ENCODE measurements around the gene TAF8.

The TAF8 gene

DNA sequence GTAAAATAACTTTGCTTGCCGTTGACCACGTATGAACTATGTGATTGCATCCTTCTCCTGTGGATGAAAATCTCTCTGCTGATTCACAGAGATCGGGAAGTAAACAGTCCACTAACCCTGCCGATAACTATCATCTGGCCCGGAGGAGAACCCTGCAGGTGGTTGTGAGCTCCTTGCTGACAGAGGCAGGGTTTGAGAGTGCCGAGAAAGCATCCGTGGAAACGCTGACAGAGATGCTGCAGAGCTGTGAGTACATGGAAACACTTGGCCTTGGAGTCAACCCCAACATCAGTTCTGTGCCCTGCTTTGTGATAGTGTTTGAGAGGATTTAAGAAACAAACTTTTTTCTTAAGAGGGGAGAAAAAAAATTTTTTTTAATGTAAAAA lies 937 bp downstream of the TAF8 start:
- no peak for DNase-seq (ENCODE audit: low read depth, low spot score)

- no peak for DNase-seq (ENCODE audit: low read depth, low spot score)
Measured at GRCh38 chr6:42053601-42054000, 3.3 kb downstream of the TAF8 start.

- no peak for DNase-seq (ENCODE audit: low read depth, low spot score)
Measured at GRCh38 chr6:42059743-42060142, 9.4 kb downstream of the TAF8 start.

DNA sequence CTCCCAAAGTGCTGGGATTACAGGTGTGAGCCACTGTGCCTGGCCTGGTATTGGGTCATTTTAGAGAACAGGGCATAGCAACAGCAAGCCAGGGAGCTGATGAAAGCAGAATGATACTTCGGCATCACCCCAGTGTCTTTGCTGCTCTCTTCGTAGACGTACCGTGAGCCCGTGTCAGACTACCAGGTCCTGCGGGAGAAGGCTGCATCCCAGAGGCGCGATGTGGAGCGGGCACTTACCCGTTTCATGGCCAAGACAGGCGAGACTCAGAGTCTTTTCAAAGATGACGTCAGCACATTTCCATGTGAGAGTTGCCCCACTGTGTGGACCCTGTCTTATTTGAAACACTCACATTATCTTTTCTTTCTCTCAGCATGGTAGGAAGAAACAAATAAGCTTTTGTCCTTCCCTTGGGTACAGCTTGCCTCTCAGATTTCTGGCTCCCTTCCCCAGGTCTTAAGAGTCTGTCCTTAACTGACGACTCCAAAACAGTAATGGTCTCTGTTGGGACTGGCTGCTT lies 15.9 kb downstream of the TAF8 start:
- no peak for DNase-seq (ENCODE audit: low read depth, low spot score)

- no peak for DNase-seq (ENCODE audit: low read depth, low spot score)
Measured at GRCh38 chr6:42068173-42068572, 17.8 kb downstream of the TAF8 start.

DNA sequence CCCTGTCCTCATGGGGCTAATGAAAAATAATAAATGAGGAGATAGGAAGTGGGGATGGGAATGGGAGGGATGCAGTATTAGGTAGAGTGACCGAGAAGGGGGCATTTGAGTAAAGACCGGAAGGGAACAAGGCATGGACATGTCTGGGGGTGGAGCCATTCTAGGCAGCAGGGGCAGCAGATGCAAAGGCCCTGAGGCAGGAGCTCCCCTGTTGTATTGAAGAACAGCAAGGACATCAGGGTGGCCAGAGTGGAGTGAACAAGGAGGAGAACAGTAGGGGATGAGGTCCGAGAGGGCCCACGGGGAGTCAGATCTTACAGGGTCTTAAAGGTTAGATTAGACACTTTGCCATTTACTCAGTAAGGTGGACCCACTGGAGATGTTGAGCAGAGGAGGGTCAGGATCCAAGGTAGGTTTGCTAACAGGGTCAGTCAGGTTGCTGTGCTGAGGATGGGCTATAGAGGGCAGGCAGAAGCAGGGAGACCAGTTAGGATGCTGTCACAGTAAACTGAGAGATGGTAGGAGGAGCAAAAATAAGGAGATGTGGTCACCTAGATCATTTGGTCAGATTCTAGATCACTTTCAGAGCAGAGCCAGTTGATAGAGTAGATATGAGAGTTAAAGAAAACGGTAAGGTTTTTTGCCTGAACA lies 18.7 kb downstream of the TAF8 start:
- no peak for DNase-seq (ENCODE audit: low read depth, low spot score)

DNA sequence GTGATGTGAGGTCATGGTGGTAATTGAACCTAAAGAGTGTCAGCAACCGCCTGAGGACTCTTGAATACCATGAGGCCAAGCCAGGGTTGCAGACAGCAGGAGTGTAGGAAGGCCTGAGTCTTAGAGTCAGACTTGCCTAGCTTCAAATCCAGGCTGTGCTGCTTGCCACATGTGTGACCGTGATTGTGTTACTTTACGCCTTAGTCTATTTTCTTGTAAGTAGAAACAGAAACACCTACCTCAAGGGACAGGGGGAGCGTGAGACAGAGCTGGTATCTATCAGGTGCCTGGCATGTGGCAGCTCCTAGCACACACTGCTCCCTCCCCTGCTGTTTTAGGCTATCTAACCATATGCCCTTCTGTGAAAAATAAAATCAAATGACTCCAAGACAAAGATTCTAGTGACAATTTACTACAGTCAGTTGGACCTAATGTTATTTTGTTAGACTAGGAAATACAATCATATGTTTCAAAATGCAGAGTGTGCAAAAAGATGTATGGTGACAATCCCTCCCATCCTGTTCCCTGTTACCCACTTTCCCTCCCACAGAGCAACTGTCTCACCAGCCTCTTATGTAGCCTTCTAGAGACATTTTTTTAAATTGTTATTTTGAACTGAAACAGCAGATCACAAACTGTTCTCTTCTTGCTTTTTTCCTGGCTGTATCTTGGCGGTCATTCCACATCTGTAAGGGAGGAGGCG lies 21.7 kb downstream of the TAF8 start:
- DNase-seq (ENCODE audit: low read depth, low spot score) = no peak

- DNase-seq (ENCODE audit: low read depth, low spot score) = no peak
Measured at GRCh38 chr6:42073287-42073686, 23.0 kb downstream of the TAF8 start.

- DNase-seq (ENCODE audit: low read depth, low spot score) = peak; percentile 15
Measured at GRCh38 chr6:42075159-42075838, 25.0 kb downstream of the TAF8 start.

GRCh38 chr6:42078386-42078785 lies 28.1 kb downstream of the TAF8 start:
- DNase-seq (ENCODE audit: low read depth, low spot score) = no peak

DNA sequence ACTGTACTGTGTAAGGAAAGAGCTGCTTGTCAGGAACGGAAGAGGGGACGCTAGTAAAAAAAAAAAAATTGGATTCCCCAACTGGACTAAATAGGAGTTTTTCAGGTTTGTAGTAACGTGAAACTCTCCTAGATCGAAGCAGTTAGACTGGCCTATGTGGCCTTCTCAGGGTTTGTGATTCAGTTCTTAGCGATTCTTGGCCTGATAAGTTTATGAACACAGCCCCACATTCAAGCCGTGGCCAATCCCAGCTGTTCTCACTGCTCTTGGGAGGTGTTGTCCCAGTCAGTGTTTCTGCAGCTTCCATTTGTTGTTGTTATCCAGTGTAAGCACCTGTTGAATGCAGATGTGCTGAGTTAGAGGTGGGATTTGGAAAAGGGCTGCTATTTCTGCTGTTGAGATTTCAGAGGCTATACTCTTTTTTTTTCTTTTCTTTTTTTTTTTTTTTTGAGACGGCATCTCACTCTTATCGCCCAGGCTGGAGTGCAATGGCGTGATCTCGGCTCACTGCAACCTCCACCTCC lies 29.7 kb downstream of the TAF8 start:
- no peak for DNase-seq (ENCODE audit: low read depth, low spot score)

DNA sequence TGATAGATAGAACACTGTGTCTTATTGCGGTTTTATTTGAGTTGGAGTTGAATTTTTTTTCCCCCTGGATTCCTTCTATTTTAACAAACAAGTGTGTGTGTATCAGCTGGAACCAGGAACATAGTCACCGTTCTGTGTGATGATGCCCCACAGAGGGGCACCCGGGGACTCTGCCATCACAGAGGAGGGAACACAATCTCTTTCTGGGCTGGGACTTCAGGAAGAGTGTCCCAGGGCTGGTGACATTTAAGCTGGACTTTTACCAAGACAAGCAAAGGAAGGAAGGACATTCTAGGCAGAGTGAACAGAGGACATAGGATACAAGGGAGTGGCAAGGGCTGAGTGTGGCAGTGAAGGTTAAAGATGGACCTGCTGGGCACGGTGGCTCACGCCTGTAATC lies 33.2 kb downstream of the TAF8 start:
- DNase-seq (ENCODE audit: low read depth, low spot score) = no peak

GRCh38 chr6:42084889-42085288 lies 34.6 kb downstream of the TAF8 start:
- no peak for DNase-seq (ENCODE audit: low read depth, low spot score)

- DNase-seq (ENCODE audit: low read depth, low spot score) = no peak
Measured at GRCh38 chr6:42086046-42087035, 36.0 kb downstream of the TAF8 start.

GRCh38 chr6:42088101-42088591 lies 37.8 kb downstream of the TAF8 start:
- no peak for DNase-seq (ENCODE audit: low read depth, low spot score)

- DNase-seq (ENCODE audit: low read depth, low spot score) = no peak
Measured at GRCh38 chr6:42090819-42091717, 40.7 kb downstream of the TAF8 start.

DNA sequence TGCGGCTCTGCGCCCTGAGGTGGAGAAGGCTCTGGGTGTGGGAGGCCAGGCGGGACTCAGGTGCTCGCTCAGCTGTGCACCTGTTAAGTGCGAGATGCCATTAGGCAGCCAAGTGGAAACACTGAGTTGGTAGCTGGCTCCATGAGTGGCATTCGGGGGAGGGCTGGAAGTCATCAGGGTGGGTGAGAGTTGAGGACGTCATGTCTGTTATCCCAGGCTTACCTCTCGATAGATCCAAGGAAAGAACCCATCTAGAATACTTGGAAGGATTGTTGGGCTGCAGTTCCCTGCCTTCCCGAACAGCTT lies 41.3 kb downstream of the TAF8 start:
- DNase-seq (ENCODE audit: low read depth, low spot score) = no peak

DNA sequence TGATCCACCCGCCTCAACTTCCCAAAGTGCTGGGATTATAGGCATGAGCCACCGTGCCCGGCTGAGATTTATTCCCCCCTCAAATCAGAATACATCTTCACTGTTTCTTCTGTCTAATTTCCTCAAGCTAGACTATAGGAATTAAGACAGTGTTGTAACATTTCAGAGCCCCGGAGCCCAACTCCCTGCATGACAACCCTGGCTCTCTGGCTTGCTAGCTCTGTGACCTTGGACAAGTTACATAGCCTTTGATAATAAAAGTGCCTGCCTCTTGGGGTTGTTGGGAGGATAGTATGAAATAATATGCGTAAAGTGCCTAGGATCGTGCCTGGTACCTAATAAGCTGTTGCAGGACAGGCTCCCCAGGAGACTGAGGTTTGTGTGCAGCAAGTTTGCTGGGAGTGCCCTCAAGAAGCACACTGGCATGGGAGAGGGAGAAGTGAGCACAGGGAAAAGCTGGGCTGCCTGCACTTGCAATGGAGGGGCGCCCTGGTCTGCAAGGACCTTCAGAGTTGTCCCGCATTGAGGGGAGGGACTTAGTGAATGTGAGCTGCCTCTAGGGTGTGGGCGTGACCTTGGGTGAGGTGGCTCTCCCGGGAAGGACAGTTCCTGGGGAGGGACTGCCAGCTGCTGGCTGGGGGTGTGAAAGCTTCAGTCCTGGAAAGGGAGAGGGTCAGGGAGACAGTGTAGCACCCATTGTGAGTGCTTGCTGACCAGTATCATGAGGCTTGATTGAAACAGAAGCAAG lies 43.4 kb downstream of the TAF8 start:
- DNase-seq (ENCODE audit: low read depth, low spot score) = no peak

GRCh38 chr6:42095094-42095493 lies 44.8 kb downstream of the TAF8 start:
- DNase-seq (ENCODE audit: low read depth, low spot score) = no peak

Measured in activated CD4-positive, CD25-positive, alpha-beta regulatory T cell treated with anti-CD3 and anti-CD28 coated beads, Interleukin-2, amount 50 U/mL, for 16 hours (primary cell).